Liver (tissue), 2 donors: ENCODE data around the gene ATP6V0D1.

Source experiments
- EGR1 ChIP-seq, 2 donors: IDR thresholded peaks; 2 replicates each; pipeline ENCODE4 v1.6.1; 2016 to 2018; ENCODE audit warnings: antibody characterized with exemption in 2 of 2, low read depth in 2 of 2
- RXRA ChIP-seq, 2 donors: IDR thresholded peaks; 2 replicates each; pipeline ENCODE4 v1.6.1; 2017 to 2018; ENCODE audit warnings: antibody characterized with exemption in 2 of 2, mild to moderate bottlenecking in 1 of 2
- TAF1 ChIP-seq: conservative IDR thresholded peaks from 2 replicates; pipeline ENCODE4 v1.6.1; 2016; ENCODE audit warnings: antibody characterized with exemption, mild to moderate bottlenecking
- donor health status: healthy.

- TF ChIP-seq EGR1 (IDR thresholded peaks at IDR 0.05; ENCODE audit: low read depth in 2 of 2) (no peak), TAF1 (no peak), RXRA (IDR thresholded peaks at IDR 0.05) (no peak)
These were observed 1.4 kb upstream of the ATP6V0D1 start for GRCh38 chr16:67482233-67482924.
